HepG2 (cell line): Measurements from ENCODE around the gene PGC. TPM values are rescaled to one million over a fixed set of nuclear protein-coding genes. Genes with fewer than 3 reads are reported as not detected.

Source experiments
- CEBPG ChIP-seq: IDR thresholded peaks from 2 replicates; pipeline ENCODE4 v1.6.1; 2016
- DMAP1 ChIP-seq: IDR thresholded peaks from 2 replicates; pipeline ENCODE4 v1.6.1; 2016
- ELF3 ChIP-seq: IDR thresholded peaks from 2 replicates; pipeline ENCODE4 v1.6.1; 2016; ENCODE audit warnings: missing genetic modification reagents, missing compliant biosample characterization
- ISL2 ChIP-seq: sonication (generic); formaldehyde crosslinking; IDR thresholded peaks from 2 replicates; pipeline ENCODE4 v1.5.0; 2020; ENCODE audit warnings: missing genetic modification reagents
- MAFK ChIP-seq, 2 experiments: IDR thresholded peaks in 1 of 2; conservative IDR thresholded peaks in 1 of 2; 2 replicates each; pipeline ENCODE4 v1.6.1; 2011; ENCODE audit warnings: improper control_type of control experiment in 2 of 2, low read length in 2 of 2
- NCOR1 ChIP-seq: fragments of 200-600 bp; sonication (generic); IDR thresholded peaks from 2 replicates; pipeline ENCODE4 v1.7.0; 2017; ENCODE audit warnings: antibody characterized with exemption, low read length, borderline replicate concordance
- NR2F6 ChIP-seq, 2 experiments: IDR thresholded peaks; 2 replicates each; pipeline ENCODE4 v1.6.1; 2016; ENCODE audit warnings: antibody characterized with exemption in 1 of 2, mild to moderate bottlenecking in 1 of 2
- REPIN1 ChIP-seq: sonication (generic); formaldehyde crosslinking; IDR thresholded peaks from 2 replicates; pipeline ENCODE4 v1.8.0; 2022; ENCODE audit warnings: missing genetic modification reagents, low read depth, mild to moderate bottlenecking, borderline replicate concordance
- REXO4 ChIP-seq: sonication (generic); formaldehyde crosslinking; IDR thresholded peaks from 2 replicates; pipeline ENCODE4 v1.8.0; 2022; ENCODE audit warnings: missing genetic modification reagents, mild to moderate bottlenecking, borderline replicate concordance
- RFXANK ChIP-seq: IDR thresholded peaks from 2 replicates; pipeline ENCODE4 v1.6.1; 2016
- SAP130 ChIP-seq: IDR thresholded peaks from 2 replicates; pipeline ENCODE4 v1.6.1; 2016; ENCODE audit warnings: low read depth
- SMC3 ChIP-seq: IDR thresholded peaks from 2 replicates; pipeline ENCODE4 v1.6.1; 2011; ENCODE audit warnings: low read length, improper control_type of control experiment
- SMYD3 ChIP-seq: sonication (generic); formaldehyde crosslinking; IDR thresholded peaks from 2 replicates; pipeline ENCODE4 v1.8.1; 2023; ENCODE audit warnings: mild to moderate bottlenecking, missing genetic modification reagents
- SP4 ChIP-seq: sonication (generic); formaldehyde crosslinking; IDR thresholded peaks from 2 replicates; pipeline ENCODE4 v1.8.1; 2023; ENCODE audit warnings: mild to moderate bottlenecking, missing genetic modification reagents
- U2AF1 ChIP-seq: fragments of 200-400 bp; formaldehyde crosslinking; optimal IDR thresholded peaks from 2 replicates; pipeline ENCODE3; 2017; ENCODE audit warnings: mild to moderate bottlenecking, low read depth, low read length
- ZNF121 ChIP-seq: sonication (generic); formaldehyde crosslinking; IDR thresholded peaks from 2 replicates; pipeline ENCODE4 v1.5.0; 2020; ENCODE audit warnings: mild to moderate bottlenecking, missing genetic modification reagents
- ZNF143 ChIP-seq: sonication (generic); formaldehyde crosslinking; IDR thresholded peaks from 2 replicates; pipeline ENCODE4 v1.4.0; 2020; ENCODE audit warnings: missing genetic modification reagents
- ZNF605 ChIP-seq: sonication (generic); formaldehyde crosslinking; IDR thresholded peaks from 2 replicates; pipeline ENCODE4 v1.8.0; 2022; ENCODE audit warnings: mild to moderate bottlenecking, missing genetic modification reagents
- polyA plus RNA-seq, 8 experiments: library from polyadenylated mRNA; depleted of rRNA in 3 of 8; stranded (reverse) in 7 of 8; unstranded in 1 of 8; fragments of >200 nt; fragmentation: Illumina TruSeq in 4 of 8; extraction: Trizol in 4 of 8; gene quantifications; 2 replicates each; pipeline versions ENCODE4 v1.2.1 to v1.2.3, GENCODE V29; 2011 to 2016; ENCODE audit warnings: low read depth in 4 of 8, missing spikeins in 1 of 8, mixed read lengths in 1 of 8; ENCODE audit not compliant: insufficient read depth in 1 of 8
- total RNA-seq, 5 experiments: library from RNA; depleted of rRNA; stranded (reverse); fragments of >200 nt; fragmentation: Illumina TruSeq; extraction: Trizol; gene quantifications; 2 replicates each; pipeline ENCODE4 v1.2.3, GENCODE V29; 2016; ENCODE audit warnings: low read depth in 1 of 5
- TF ChIP-seq, protein P1 (sequence below): IDR thresholded peaks from 2 replicates; pipeline ENCODE4 v1.6.1; 2016
- TF ChIP-seq, protein P2 (sequence below): sonication (generic); formaldehyde crosslinking; IDR thresholded peaks from 2 replicates; pipeline ENCODE4 v1.5.0; 2020; ENCODE audit warnings: missing genetic modification reagents, mild to moderate bottlenecking, borderline replicate concordance
- TF ChIP-seq, protein P3 (sequence below): sonication (generic); formaldehyde crosslinking; IDR thresholded peaks from 2 replicates; pipeline ENCODE4 v1.5.0; 2020; ENCODE audit warnings: mild to moderate bottlenecking, missing genetic modification reagents, moderate library complexity

Gene PGC
- total and polyA plus RNA-seq, 2 of the 13 experiments (the other 11 are each of a cell fraction or from before 2014, with no cell fraction given): 426 to 502 TPM

DNA sequence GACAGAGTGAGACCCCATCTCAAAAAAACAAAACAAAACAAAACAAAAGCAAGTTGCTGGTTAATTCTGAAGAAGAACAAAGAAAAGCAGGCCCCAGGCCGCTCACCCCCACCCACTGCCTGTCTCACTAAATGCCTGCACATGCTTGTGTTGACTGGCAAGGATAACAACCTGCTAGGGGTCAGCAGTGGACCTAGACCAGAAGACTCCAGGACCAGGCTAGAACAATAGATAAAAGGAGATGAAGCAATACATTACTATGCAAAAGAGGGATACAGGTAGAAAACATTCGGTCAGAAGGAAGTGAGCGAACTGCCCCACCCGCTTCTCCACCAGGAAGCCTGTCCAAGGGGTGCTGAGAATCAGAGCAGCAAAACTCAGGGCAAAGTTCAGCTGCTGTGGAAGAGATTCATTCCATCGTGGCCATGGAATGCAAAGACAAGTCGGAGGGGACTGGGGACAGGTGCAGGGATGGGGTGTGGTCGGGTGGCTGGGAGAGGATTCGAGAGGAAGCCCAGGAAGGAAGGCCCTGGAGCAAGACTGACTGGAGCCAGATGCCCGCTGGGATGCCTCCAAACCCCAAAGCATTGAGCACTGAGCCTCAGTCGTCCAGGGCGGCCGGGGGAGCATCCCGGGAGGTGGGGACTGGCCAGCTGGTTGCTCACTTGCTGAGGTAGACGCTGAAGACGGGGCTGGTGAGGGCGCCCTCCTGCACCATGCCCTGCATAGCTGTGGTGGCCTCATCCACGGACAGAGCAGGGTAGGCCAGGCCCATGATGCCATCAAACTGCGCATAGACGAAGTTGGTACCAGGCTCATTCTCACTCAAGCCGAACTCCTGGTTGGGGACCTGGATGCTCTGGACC is 5.3 kb downstream of the PGC start (continued):
- TF ChIP-seq REXO4 (CRISPR knock-in tag) (no peak), ZNF605 (CRISPR knock-in tag) (peak; percentile 69), SMYD3 (0 out of 2 replicates have a peak, but pooled peaks have one; percentile 45), REPIN1 (CRISPR knock-in tag) (peak; percentile 43; the same call in 1 of the 2 replicates), SAP130 (CRISPR knock-in tag) (peak; percentile 68), SMC3 (peak; percentile 38; the same call in 1 of the 2 replicates), MAFK (conservative IDR thresholded peaks at IDR 0.05 in 1 of 2, IDR thresholded peaks at IDR 0.05 in 1 of 2; ENCODE audit: low read length in 2 of 2) (no peak), RFXANK (CRISPR knock-in tag) (0 out of 2 replicates have a peak, but pooled peaks have one; percentile 29), CEBPG (CRISPR knock-in tag) (peak; percentile 97), SP4 (CRISPR knock-in tag) (peak; percentile 66), U2AF1 (peak; percentile 65), ELF3 (CRISPR knock-in tag) (peak; percentile 97), DMAP1 (CRISPR knock-in tag) (peak; percentile 32; the same call in 1 of the 2 replicates), ZNF121 (CRISPR knock-in tag) (0 out of 2 replicates have a peak, but pooled peaks have one; percentile 26), NCOR1 (peak; percentile 63; the same call in 1 of the 2 replicates), NR2F6 (IDR thresholded peaks at IDR 0.05) (peak; percentile 70), NR2F6 (CRISPR knock-in tag; IDR thresholded peaks at IDR 0.05) (peak; percentile 75), ZNF143 (CRISPR knock-in tag) (peak; percentile 53; the same call in 1 of the 2 replicates), ISL2 (CRISPR knock-in tag) (peak; percentile 60; the same call in 1 of the 2 replicates)
- TF ChIP-seq, protein P1, sequence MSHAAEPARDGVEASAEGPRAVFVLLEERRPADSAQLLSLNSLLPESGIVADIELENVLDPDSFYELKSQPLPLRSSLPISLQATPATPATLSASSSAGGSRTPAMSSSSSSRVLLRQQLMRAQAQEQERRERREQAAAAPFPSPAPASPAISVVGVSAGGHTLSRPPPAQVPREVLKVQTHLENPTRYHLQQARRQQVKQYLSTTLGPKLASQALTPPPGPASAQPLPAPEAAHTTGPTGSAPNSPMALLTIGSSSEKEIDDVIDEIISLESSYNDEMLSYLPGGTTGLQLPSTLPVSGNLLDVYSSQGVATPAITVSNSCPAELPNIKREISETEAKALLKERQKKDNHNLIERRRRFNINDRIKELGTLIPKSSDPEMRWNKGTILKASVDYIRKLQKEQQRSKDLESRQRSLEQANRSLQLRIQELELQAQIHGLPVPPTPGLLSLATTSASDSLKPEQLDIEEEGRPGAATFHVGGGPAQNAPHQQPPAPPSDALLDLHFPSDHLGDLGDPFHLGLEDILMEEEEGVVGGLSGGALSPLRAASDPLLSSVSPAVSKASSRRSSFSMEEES (CRISPR knock-in tag): 0 out of 2 replicates have a peak, but pooled peaks have one; percentile 24
- TF ChIP-seq, protein P2, sequence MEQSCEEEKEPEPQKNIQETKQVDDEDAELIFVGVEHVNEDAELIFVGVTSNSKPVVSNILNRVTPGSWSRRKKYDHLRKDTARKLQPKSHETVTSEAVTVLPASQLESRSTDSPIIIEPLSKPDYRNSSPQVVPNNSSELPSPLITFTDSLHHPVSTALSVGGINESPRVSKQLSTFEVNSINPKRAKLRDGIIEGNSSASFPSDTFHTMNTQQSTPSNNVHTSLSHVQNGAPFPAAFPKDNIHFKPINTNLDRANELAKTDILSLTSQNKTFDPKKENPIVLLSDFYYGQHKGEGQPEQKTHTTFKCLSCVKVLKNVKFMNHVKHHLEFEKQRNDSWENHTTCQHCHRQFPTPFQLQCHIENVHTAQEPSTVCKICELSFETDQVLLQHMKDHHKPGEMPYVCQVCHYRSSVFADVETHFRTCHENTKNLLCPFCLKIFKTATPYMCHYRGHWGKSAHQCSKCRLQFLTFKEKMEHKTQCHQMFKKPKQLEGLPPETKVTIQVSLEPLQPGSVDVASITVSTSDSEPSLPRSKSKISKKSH (CRISPR knock-in tag): 0 out of 2 replicates have a peak, but pooled peaks have one; percentile 42
- TF ChIP-seq, protein P3, sequence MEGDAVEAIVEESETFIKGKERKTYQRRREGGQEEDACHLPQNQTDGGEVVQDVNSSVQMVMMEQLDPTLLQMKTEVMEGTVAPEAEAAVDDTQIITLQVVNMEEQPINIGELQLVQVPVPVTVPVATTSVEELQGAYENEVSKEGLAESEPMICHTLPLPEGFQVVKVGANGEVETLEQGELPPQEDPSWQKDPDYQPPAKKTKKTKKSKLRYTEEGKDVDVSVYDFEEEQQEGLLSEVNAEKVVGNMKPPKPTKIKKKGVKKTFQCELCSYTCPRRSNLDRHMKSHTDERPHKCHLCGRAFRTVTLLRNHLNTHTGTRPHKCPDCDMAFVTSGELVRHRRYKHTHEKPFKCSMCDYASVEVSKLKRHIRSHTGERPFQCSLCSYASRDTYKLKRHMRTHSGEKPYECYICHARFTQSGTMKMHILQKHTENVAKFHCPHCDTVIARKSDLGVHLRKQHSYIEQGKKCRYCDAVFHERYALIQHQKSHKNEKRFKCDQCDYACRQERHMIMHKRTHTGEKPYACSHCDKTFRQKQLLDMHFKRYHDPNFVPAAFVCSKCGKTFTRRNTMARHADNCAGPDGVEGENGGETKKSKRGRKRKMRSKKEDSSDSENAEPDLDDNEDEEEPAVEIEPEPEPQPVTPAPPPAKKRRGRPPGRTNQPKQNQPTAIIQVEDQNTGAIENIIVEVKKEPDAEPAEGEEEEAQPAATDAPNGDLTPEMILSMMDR (CRISPR knock-in tag): peak; percentile 56
